Omental fat pad (tissue), 4 donors: ENCODE measurements around the gene SEBOX. TPM values are rescaled to one million over a fixed set of nuclear protein-coding genes. Genes with fewer than 3 reads are reported as not detected.

ENCODE experiments used
- ATAC-seq: fragments of 150-250 bp; one replicate; pipeline ENCODE4 v1.9.1; 2016; ENCODE audit warnings: mild to moderate bottlenecking, moderate library complexity; ENCODE audit not compliant: low FRiP score
- DNase-seq: peaks from one replicate; pipeline ENCODE4 v3.0.0-alpha.2; 2019; ENCODE audit warnings: low spot score
- CTCF ChIP-seq, 3 donors: fragments of 450-650 bp; IDR thresholded peaks; one replicate each; pipeline ENCODE4 v1.5.1; 2016 to 2017; ENCODE audit warnings: antibody characterized with exemption in 3 of 3, mild to moderate bottlenecking in 3 of 3, moderate library complexity in 2 of 3
- total RNA-seq, 4 donors: library from RNA; depleted of rRNA; stranded (reverse); fragments of >200 nt; gene quantifications; one replicate each; pipeline ENCODE4 v1.1.0, GENCODE V29; 2016

SEBOX gene
- total RNA-seq, 4 donors from 2014 or later, result not detected

- no peak for DNase-seq
- no peak for ATAC-seq
- no peak for TF ChIP-seq CTCF (IDR thresholded peaks at IDR 0.05)
Observed at GRCh38 chr17:28388106-28388505, 23.1 kb upstream of the SEBOX start.

GRCh38 chr17:28386391-28386790 lies 21.4 kb upstream of the SEBOX start:
- no peak for ATAC-seq
- DNase-seq, result no peak
- no peak for TF ChIP-seq CTCF (IDR thresholded peaks at IDR 0.05)

- no peak for TF ChIP-seq CTCF (IDR thresholded peaks at IDR 0.05)
- ATAC-seq, result no peak
- DNase-seq, result no peak
Observed at GRCh38 chr17:28385406-28385805, 20.4 kb upstream of the SEBOX start.

GRCh38 chr17:28385037-28385400 lies 20.0 kb upstream of the SEBOX start:
- peak; percentile 34 for ATAC-seq

GRCh38 chr17:28384281-28385036 lies 19.5 kb upstream of the SEBOX start:
- peak; percentile 88 for ATAC-seq
- no peak for DNase-seq

More at GRCh38 chr17:28385037-28385400, 20.0 kb upstream of the SEBOX start:
- TF ChIP-seq CTCF (IDR thresholded peaks at IDR 0.05), result no peak
- DNase-seq, result no peak

GRCh38 chr17:28381141-28381825 lies 16.3 kb upstream of the SEBOX start:
- TF ChIP-seq CTCF (IDR thresholded peaks at IDR 0.05), result no peak
- no peak for ATAC-seq
- no peak for DNase-seq

More at GRCh38 chr17:28384281-28385036, 19.5 kb upstream of the SEBOX start:
- TF ChIP-seq CTCF (IDR thresholded peaks at IDR 0.05), result no peak
